ENCODE data around the gene KRTAP19-7.

KRTAP19-7 gene

GRCh38 chr21:30600787-30601186 lies 39.7 kb upstream of the KRTAP19-7 start, which contains the start of gene KRTAP22-1:
Gene KRTAP22-1, plus strand, starts transcription at chr21:30601087.
- no peak for TF ChIP-seq TCF4 (CRISPR knock-in tag; IDR thresholded peaks at IDR 0.05; ENCODE audit: borderline replicate concordance)
- TF ChIP-seq SNAI2 (CRISPR knock-in tag; IDR thresholded peaks at IDR 0.05), result no peak
- TF ChIP-seq BACH2 (CRISPR knock-in tag; IDR thresholded peaks at IDR 0.05; ENCODE audit: borderline replicate concordance), result no peak
- TF ChIP-seq ESRRG (CRISPR knock-in tag; IDR thresholded peaks at IDR 0.05), result no peak
- TF ChIP-seq GLIS3 (CRISPR knock-in tag; IDR thresholded peaks at IDR 0.05), result no peak
- no peak for TF ChIP-seq ZNF70 (CRISPR knock-in tag; IDR thresholded peaks at IDR 0.05)
- ATAC-seq, result no peak

DNA sequence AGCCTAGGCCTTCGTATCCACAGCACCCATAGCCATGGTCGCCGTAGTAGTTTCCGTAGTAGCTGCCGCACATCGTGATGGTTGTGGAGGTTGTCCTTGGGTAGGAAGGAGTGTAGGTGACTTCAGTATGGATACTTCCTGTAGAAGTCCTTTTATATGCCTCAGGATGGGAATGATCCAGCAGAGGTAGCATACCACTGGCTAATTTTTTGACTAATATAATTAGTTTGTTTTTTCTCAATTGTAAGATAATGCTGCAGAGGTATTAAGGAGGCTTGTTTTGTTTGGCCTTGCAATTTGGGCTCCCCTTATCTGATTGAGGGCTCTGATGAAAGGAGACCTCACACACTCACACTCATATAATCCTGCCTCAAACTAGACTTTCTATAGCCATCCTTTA lies 37.7 kb upstream of the KRTAP19-7 start, which contains the start of gene KRTAP6-2:
Gene KRTAP6-2, minus strand, starts transcription at position 101 of the 400 bp plus-strand sequence. Its CDS starts 28 bp downstream, at position 73.
- TF ChIP-seq BACH2 (CRISPR knock-in tag; IDR thresholded peaks at IDR 0.05; ENCODE audit: borderline replicate concordance) (no peak), OSR1 (CRISPR knock-in tag; IDR thresholded peaks at IDR 0.05) (no peak), ZNF565 (CRISPR knock-in tag; conservative IDR thresholded peaks at IDR 0.05; ENCODE audit: low read depth) (no peak), RARB (CRISPR knock-in tag; IDR thresholded peaks at IDR 0.05) (no peak), TOX (CRISPR knock-in tag; IDR thresholded peaks at IDR 0.05; ENCODE audit: borderline replicate concordance) (no peak), TCF4 (CRISPR knock-in tag; IDR thresholded peaks at IDR 0.05; ENCODE audit: borderline replicate concordance) (no peak), ESRRG (CRISPR knock-in tag; IDR thresholded peaks at IDR 0.05) (no peak), PPARA (CRISPR knock-in tag; IDR thresholded peaks at IDR 0.05; ENCODE audit: borderline replicate concordance) (no peak), CSDC2 (CRISPR knock-in tag; IDR thresholded peaks at IDR 0.05) (no peak), ZC3H10 (CRISPR knock-in tag; IDR thresholded peaks at IDR 0.05) (no peak), ARNTL (CRISPR knock-in tag; IDR thresholded peaks at IDR 0.05; ENCODE audit: borderline replicate concordance, low read depth) (no peak), GLIS3 (CRISPR knock-in tag; IDR thresholded peaks at IDR 0.05) (no peak), ZNF70 (CRISPR knock-in tag; IDR thresholded peaks at IDR 0.05) (no peak), ZFP30 (CRISPR knock-in tag; IDR thresholded peaks at IDR 0.05) (no peak), ZFP3 (CRISPR knock-in tag; IDR thresholded peaks at IDR 0.05) (no peak), TSHZ2 (CRISPR knock-in tag; IDR thresholded peaks at IDR 0.05) (no peak), SNAI2 (CRISPR knock-in tag; IDR thresholded peaks at IDR 0.05) (no peak)
- TF ChIP-seq, protein P1, sequence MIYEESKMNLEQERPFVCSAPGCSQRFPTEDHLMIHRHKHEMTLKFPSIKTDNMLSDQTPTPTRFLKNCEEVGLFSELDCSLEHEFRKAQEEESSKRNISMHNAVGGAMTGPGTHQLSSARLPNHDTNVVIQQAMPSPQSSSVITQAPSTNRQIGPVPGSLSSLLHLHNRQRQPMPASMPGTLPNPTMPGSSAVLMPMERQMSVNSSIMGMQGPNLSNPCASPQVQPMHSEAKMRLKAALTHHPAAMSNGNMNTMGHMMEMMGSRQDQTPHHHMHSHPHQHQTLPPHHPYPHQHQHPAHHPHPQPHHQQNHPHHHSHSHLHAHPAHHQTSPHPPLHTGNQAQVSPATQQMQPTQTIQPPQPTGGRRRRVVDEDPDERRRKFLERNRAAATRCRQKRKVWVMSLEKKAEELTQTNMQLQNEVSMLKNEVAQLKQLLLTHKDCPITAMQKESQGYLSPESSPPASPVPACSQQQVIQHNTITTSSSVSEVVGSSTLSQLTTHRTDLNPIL (CRISPR knock-in tag; IDR thresholded peaks at IDR 0.05; ENCODE audit: low read depth), result no peak
- TF ChIP-seq, protein P2, sequence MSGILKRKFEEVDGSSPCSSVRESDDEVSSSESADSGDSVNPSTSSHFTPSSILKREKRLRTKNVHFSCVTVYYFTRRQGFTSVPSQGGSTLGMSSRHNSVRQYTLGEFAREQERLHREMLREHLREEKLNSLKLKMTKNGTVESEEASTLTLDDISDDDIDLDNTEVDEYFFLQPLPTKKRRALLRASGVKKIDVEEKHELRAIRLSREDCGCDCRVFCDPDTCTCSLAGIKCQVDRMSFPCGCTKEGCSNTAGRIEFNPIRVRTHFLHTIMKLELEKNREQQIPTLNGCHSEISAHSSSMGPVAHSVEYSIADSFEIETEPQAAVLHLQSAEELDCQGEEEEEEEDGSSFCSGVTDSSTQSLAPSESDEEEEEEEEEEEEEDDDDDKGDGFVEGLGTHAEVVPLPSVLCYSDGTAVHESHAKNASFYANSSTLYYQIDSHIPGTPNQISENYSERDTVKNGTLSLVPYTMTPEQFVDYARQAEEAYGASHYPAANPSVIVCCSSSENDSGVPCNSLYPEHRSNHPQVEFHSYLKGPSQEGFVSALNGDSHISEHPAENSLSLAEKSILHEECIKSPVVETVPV (CRISPR knock-in tag; IDR thresholded peaks at IDR 0.05), result no peak
- TF ChIP-seq, protein P3, sequence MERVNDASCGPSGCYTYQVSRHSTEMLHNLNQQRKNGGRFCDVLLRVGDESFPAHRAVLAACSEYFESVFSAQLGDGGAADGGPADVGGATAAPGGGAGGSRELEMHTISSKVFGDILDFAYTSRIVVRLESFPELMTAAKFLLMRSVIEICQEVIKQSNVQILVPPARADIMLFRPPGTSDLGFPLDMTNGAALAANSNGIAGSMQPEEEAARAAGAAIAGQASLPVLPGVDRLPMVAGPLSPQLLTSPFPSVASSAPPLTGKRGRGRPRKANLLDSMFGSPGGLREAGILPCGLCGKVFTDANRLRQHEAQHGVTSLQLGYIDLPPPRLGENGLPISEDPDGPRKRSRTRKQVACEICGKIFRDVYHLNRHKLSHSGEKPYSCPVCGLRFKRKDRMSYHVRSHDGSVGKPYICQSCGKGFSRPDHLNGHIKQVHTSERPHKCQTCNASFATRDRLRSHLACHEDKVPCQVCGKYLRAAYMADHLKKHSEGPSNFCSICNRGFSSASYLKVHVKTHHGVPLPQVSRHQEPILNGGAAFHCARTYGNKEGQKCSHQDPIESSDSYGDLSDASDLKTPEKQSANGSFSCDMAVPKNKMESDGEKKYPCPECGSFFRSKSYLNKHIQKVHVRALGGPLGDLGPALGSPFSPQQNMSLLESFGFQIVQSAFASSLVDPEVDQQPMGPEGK (CRISPR knock-in tag; IDR thresholded peaks at IDR 0.05; ENCODE audit: borderline replicate concordance), result no peak
- ATAC-seq, result no peak

GRCh38 chr21:30592140-30592539 lies 31.0 kb upstream of the KRTAP19-7 start, which contains the start of gene KRTAP6-3:
Gene KRTAP6-3, plus strand, starts transcription at chr21:30592440. Its CDS starts 6 bp downstream, at chr21:30592446.
- no peak for ATAC-seq

More at GRCh38 chr21:30592140-30592539, 31.0 kb upstream of the KRTAP19-7 start, which contains the start of gene KRTAP6-3:
- TF ChIP-seq, protein P4, sequence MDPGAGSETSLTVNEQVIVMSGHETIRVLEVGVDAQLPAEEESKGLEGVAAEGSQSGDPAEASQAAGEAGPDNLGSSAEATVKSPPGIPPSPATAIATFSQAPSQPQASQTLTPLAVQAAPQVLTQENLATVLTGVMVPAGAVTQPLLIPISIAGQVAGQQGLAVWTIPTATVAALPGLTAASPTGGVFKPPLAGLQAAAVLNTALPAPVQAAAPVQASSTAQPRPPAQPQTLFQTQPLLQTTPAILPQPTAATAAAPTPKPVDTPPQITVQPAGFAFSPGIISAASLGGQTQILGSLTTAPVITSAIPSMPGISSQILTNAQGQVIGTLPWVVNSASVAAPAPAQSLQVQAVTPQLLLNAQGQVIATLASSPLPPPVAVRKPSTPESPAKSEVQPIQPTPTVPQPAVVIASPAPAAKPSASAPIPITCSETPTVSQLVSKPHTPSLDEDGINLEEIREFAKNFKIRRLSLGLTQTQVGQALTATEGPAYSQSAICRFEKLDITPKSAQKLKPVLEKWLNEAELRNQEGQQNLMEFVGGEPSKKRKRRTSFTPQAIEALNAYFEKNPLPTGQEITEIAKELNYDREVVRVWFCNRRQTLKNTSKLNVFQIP (CRISPR knock-in tag; IDR thresholded peaks at IDR 0.05; ENCODE audit: borderline replicate concordance, low read depth), result no peak
- TF ChIP-seq SNAI2 (CRISPR knock-in tag; IDR thresholded peaks at IDR 0.05) (no peak), ZNF565 (CRISPR knock-in tag; conservative IDR thresholded peaks at IDR 0.05; ENCODE audit: low read depth) (no peak), ISL1 (CRISPR knock-in tag; IDR thresholded peaks at IDR 0.05) (no peak), TOX (CRISPR knock-in tag; IDR thresholded peaks at IDR 0.05; ENCODE audit: borderline replicate concordance) (no peak)

All from SK-N-SH treated with all-trans-retinoic acid at 6 μM for 48 hours (cell line).